B cell (primary cell): Measurements from ENCODE around the gene HS3ST1. TPM values are rescaled to one million over a fixed set of nuclear protein-coding genes. Genes with fewer than 3 reads are reported as not detected.

Source experiments
- ATAC-seq: fragments of 200-7000 bp; cut with Tn5 transposase; one replicate; pipeline ENCODE4 v1.10.0; 2021; ENCODE audit warnings: low read depth, mild to moderate bottlenecking, moderate number of reproducible peaks, moderate library complexity
- CTCF ChIA-PET: fragments of 350-600 bp; sonication (Branson Sonifier 250); formaldehyde crosslinking; loops from one replicate; lab custom pipeline; 2021; ENCODE audit warnings: antibody characterized with exemption, inconsistent platforms; lab: Charles Lee
- POLR2A ChIA-PET: fragments of 350-600 bp; sonication (Branson Sonifier 250); formaldehyde crosslinking; loops from one replicate; lab custom pipeline; 2021; ENCODE audit warnings: antibody characterized with exemption; lab: Charles Lee
- DNase-seq: peaks from one replicate; pipeline ENCODE4 v3.0.0; 2013
- H2AFZ ChIP-seq: 2 replicates; pipeline ENCODE4 v1.6.1; 2012; ENCODE audit warnings: mild to moderate bottlenecking, low read depth, low read length; ENCODE audit not compliant: insufficient read depth, poor library complexity, severe bottlenecking
- H3K27ac ChIP-seq, 2 donors: 1 replicate in 1 of 2; 2 replicates in 1 of 2; pipeline ENCODE4 v1.5.1; 2012 to 2013; ENCODE audit warnings: low read length in 2 of 2, mild to moderate bottlenecking in 2 of 2, moderate library complexity in 1 of 2
- H3K27me3 ChIP-seq, 4 experiments: fragments of 200-600 bp in 1 of 4; sonication (generic) in 1 of 4; replicated peaks in 1 of 4; 1 replicate in 2 of 4; 2 replicates in 2 of 4; pipeline versions ENCODE4 v1.6.1 to v1.7.0; 2013 to 2016; ENCODE audit warnings: low read length in 3 of 4, mild to moderate bottlenecking in 2 of 4, mixed read lengths in 1 of 4, moderate library complexity in 1 of 4; ENCODE audit not compliant: insufficient read depth in 4 of 4, control insufficient read depth in 3 of 4; ENCODE audit errors: control extremely low read depth in 1 of 4
- H3K36me3 ChIP-seq, 2 experiments: replicated peaks in 1 of 2; 1 replicate in 1 of 2; 2 replicates in 1 of 2; pipeline versions ENCODE4 v1.6.1 to v1.7.1; 2013; ENCODE audit warnings: low read length in 1 of 2; ENCODE audit not compliant: insufficient read depth in 2 of 2, control insufficient read depth in 1 of 2; ENCODE audit errors: control extremely low read depth in 1 of 2, extremely low read depth in 1 of 2
- H3K4me1 ChIP-seq, 2 donors: fragments of 200-600 bp in 1 of 2; sonication (generic) in 1 of 2; 1 replicate in 1 of 2; 2 replicates in 1 of 2; pipeline versions ENCODE4 v1.5.1 to v1.6.1; 2013 to 2017; ENCODE audit warnings: low read length in 2 of 2; ENCODE audit not compliant: control insufficient read depth in 2 of 2, insufficient read depth in 2 of 2
- H3K4me2 ChIP-seq: replicated peaks from 2 replicates; pipeline ENCODE3; 2012; ENCODE audit warnings: mild to moderate bottlenecking, low read depth, low read length; ENCODE audit not compliant: poor library complexity, severe bottlenecking
- H3K4me3 ChIP-seq, 5 experiments: fragments of 200-600 bp in 1 of 5; sonication (generic) in 1 of 5; 1 replicate in 3 of 5; 2 replicates in 2 of 5; pipeline versions ENCODE4 v1.5.1 to v1.7.0; 2011 to 2016; ENCODE audit warnings: low read length in 4 of 5, mild to moderate bottlenecking in 4 of 5, low read depth in 2 of 5, control low read depth in 1 of 5, moderate library complexity in 1 of 5; ENCODE audit not compliant: insufficient read depth in 1 of 5; ENCODE audit errors: control extremely low read depth in 1 of 5, extremely low read depth in 1 of 5
- H3K79me2 ChIP-seq: fragments of 200-600 bp; sonication (generic); one replicate; pipeline ENCODE4 v1.6.0; 2016; ENCODE audit warnings: low read length; ENCODE audit not compliant: control insufficient read depth, insufficient read depth
- H3K9ac ChIP-seq: fragments of 200-600 bp; sonication (generic); 2 replicates; pipeline ENCODE4 v1.6.1; 2017; ENCODE audit warnings: mild to moderate bottlenecking, low read length, moderate library complexity
- H3K9me3 ChIP-seq, 3 donors: one replicate each; pipeline versions ENCODE4 v1.6.1 to v1.7.1; 2013; ENCODE audit warnings: low read length in 2 of 3; ENCODE audit not compliant: control insufficient read depth in 2 of 3, insufficient read depth in 1 of 3; ENCODE audit errors: control extremely low read depth in 1 of 3
- H4K20me1 ChIP-seq: 2 replicates; pipeline ENCODE4 v1.6.0; 2012; ENCODE audit warnings: mild to moderate bottlenecking, low read length; ENCODE audit not compliant: insufficient read depth, control insufficient read depth, poor library complexity, severe bottlenecking
- H3K27ac Mint-ChIP-seq: one replicate; pipeline ENCODE4 v1.8.0; 2021; ENCODE audit warnings: mixed read lengths
- H3K27me3 Mint-ChIP-seq: one replicate; pipeline ENCODE4 v1.8.0; 2021; ENCODE audit warnings: mixed read lengths
- H3K4me1 Mint-ChIP-seq: one replicate; pipeline ENCODE4 v1.8.0; 2021; ENCODE audit warnings: mixed read lengths
- H3K4me3 Mint-ChIP-seq: one replicate; pipeline ENCODE4 v1.8.0; 2021; ENCODE audit warnings: mixed read lengths
- H3K9me3 Mint-ChIP-seq: one replicate; pipeline ENCODE4 v1.8.0; 2022; ENCODE audit warnings: mixed read lengths; ENCODE audit not compliant: insufficient read depth
- CTCF ChIP-seq: fragments of 200-600 bp; IDR thresholded peaks from one replicate; pipeline ENCODE4 v1.8.0; 2022; ENCODE audit warnings: antibody characterized with exemption, mild to moderate bottlenecking
- EZH2 ChIP-seq: IDR thresholded peaks from 2 replicates; pipeline ENCODE4 v1.6.1; 2012; ENCODE audit warnings: borderline replicate concordance, low read depth, mild to moderate bottlenecking, moderate library complexity, low read length; ENCODE audit not compliant: insufficient read depth, poor library complexity, severe bottlenecking
- WGBS: methylation state at CpG from one replicate; pipeline ENCODE4 v1.1.5; 2013; ENCODE audit warnings: missing lambda C conversion rate; ENCODE audit not compliant: insufficient coverage; 5-methylcytosine and 5-hydroxymethylcytosine counted together
- intact Hi-C: fragments of 100-400 bp; cut with micrococcal nuclease; formaldehyde crosslinking; loops from one replicate; pipeline ENCODE4 v1.10.0; 2022
- polyA plus RNA-seq: library from polyadenylated mRNA; depleted of rRNA; stranded (reverse); fragments of >200 nt; gene quantifications from 2 replicates; pipeline ENCODE4 v1.2.3, GENCODE V29; 2012
- total RNA-seq, 2 donors: library from RNA; stranded (reverse); fragments of 120-200 nt in 1 of 2; gene quantifications; 1 replicate in 1 of 2; 2 replicates in 1 of 2; pipeline versions ENCODE4 v1.2.3 to v1.2.4, GENCODE V29; 2013 to 2022

HS3ST1 gene
- total and polyA plus RNA-seq, 2 donors (not counting 1 experiment from before 2014, with no cell fraction given), result 4.3 to 17.7 TPM

- Histone ChIP-seq H3K79me2 (no peaks in the 10 kb centered on the region), H3K27ac (no peak overlapping the region), H3K9me3 (peaks cover 0 to 2% (median 0%) of the 10 kb centered on the region in 3 donors), H4K20me1 (no peaks in the 10 kb centered on the region), H2AFZ (no peak overlapping the region), H3K27me3 (no peaks in the 10 kb centered on the region), H3K4me2 (no peak overlapping the region), H3K36me3 (no peaks in the 10 kb centered on the region), H3K4me3 (no peak overlapping the region), H3K9ac (no peak overlapping the region), H3K4me1 (no peaks in the 10 kb centered on the region)
- ATAC-seq (no peak), DNase-seq (no peak)
- TF ChIP-seq EZH2 (no peak), CTCF (no peak)
- no peak overlapping the region for H3K27ac Mint-ChIP-seq
- WGBS, result 100% methylated on average over 4 of the region's 5 CpGs
- H3K9me3 Mint-ChIP-seq, result peaks cover 2% of the 10 kb centered on the region
- H3K27me3 Mint-ChIP-seq, result peaks cover 4% of the 10 kb centered on the region
- POLR2A ChIA-PET, result no interaction called here
- no peak overlapping the region for H3K4me3 Mint-ChIP-seq
- CTCF ChIA-PET, result no interaction called here
- intact Hi-C loops, result no loop called here
- no peaks in the 10 kb centered on the region for H3K4me1 Mint-ChIP-seq
Measured at GRCh38 chr4:11354531-11354930, 74.2 kb downstream of the HS3ST1 start.

GRCh38 chr4:11348449-11349088, 80.1 kb downstream of the HS3ST1 start:
- DNase-seq, result no peak
- ChIA-PET POLR2A (no interaction called here), CTCF (no interaction called here)
- intact Hi-C loops, result no loop called here
- peaks cover 4% of the 10 kb centered on the region for H3K27me3 Mint-ChIP-seq
- no peak overlapping the region for H3K4me3 Mint-ChIP-seq
- H3K27ac Mint-ChIP-seq, result no peak overlapping the region
- Histone ChIP-seq H3K27ac (no peak overlapping the region), H3K4me1 (no peaks in the 10 kb centered on the region), H3K9me3 (no peaks in the 10 kb centered on the region), H2AFZ (no peak overlapping the region), H4K20me1 (no peaks in the 10 kb centered on the region), H3K36me3 (no peaks in the 10 kb centered on the region), H3K79me2 (no peaks in the 10 kb centered on the region), H3K9ac (no peak overlapping the region), H3K27me3 (no peaks in the 10 kb centered on the region), H3K4me3 (no peak overlapping the region), H3K4me2 (no peak overlapping the region)
- no peak for TF ChIP-seq CTCF
- TF ChIP-seq EZH2, result no peak
- no peak for ATAC-seq
- no peaks in the 10 kb centered on the region for H3K9me3 Mint-ChIP-seq
- no CpG with 5 or more reads among the region's 3 CpGs for WGBS
- H3K4me1 Mint-ChIP-seq, result peaks cover under 1% of the 10 kb centered on the region
